ENCODE measurements around the gene OR4D2.

OR4D2 gene

GRCh38 chr17:58217766-58218165 lies 51.0 kb downstream of the OR4D2 start:
- DNase-seq = no peak

- DNase-seq = peak; percentile 93
Observed at GRCh38 chr17:58219007-58219788, 52.4 kb downstream of the OR4D2 start, which contains the start of gene MKS1. Gene MKS1 (minus strand): TSS chr17:58219255. CDS start chr17:58219230, 25 bp downstream.

DNA sequence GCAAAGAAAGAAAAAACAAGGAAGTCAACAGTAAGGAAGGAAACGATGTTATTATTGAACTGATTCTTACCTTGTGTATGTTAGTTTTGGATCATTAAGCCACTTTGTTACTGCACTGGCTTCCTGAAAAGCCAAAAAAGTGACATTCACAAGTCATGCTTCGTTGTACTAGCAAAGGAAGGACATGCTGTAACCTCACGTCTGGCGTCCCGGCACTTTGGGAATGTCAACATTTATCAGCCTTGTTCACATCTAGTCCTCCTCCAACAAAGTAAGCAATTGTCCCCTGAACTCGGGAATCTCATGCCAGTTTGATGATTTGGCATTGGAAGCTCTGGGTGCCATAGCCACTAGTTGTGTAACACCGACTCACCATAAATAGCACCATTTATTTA lies 53.0 kb downstream of the OR4D2 start:
- DNase-seq = no peak

Measured in NCI-H1436 (cell line).